ENCODE results near the gene SPOCK1. TPM values are rescaled to one million over a fixed set of nuclear protein-coding genes. Genes with fewer than 3 reads are reported as not detected.

Gene SPOCK1
- polyA plus RNA-seq, 1 donor from 2014 or later = not detected

- Mint-ChIP-seq H3K27me3 (no peaks in the 10 kb centered on the region), H3K4me1 (peaks cover 0 to 2% (median 0%) of the 10 kb centered on the region in 3 donors), H3K27ac (no peak overlapping the region), H3K4me3 (no peak overlapping the region), H3K9me3 (no peaks in the 10 kb centered on the region), H3K36me3 (no peaks in the 10 kb centered on the region)
Measured at GRCh38 chr5:137136991-137137632, 362.0 kb downstream of the SPOCK1 start.

- Mint-ChIP-seq H3K4me1 (no peaks in the 10 kb centered on the region), H3K36me3 (no peaks in the 10 kb centered on the region), H3K27ac (no peak overlapping the region), H3K9me3 (no peaks in the 10 kb centered on the region), H3K4me3 (no peak overlapping the region), H3K27me3 (no peaks in the 10 kb centered on the region)
Measured at GRCh38 chr5:137134920-137135532, 364.1 kb downstream of the SPOCK1 start.

DNA sequence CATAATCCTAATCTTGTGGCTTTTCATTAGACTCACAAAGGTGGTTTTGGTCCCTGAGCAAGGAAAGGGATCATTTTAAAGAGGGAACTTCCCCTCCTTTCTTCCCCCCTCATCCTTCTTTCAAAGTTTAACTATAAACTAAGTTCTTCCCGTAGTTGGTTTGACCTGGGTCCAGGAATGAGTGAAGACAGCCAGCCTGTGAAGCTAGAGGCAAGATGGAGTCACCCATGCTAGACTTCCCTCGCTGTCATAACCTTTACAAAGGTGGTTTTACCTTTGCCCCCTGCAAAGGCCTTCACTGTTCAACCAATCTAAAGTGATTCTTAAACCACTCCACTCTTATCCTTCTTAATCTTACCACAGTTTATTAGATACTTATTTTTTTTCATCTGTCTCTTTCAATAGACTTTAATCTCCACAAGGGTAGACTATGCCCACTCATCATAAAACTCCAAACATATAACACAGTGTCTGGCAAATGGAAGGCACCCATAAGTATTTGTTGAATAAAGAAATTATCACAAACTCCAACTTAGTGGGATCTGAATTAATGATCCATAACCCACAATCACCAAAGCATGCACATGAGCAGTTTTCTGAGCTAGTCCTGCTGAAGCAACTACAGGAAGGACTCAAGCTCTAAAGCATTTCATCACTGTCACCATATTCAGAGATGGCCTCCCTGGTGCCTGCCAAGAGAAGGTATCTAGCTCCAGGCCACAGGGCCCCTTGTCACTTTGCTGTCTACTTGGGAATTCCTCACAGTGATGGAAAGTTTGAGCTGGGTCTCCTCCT, 369.0 kb downstream of the SPOCK1 start:
- peaks cover 0 to 3% (median 0%) of the 10 kb centered on the region in 3 donors for H3K9me3 Mint-ChIP-seq
- H3K27me3 Mint-ChIP-seq = no peaks in the 10 kb centered on the region
- H3K4me3 Mint-ChIP-seq = no peak overlapping the region
- peaks cover 2% of the 10 kb centered on the region for H3K36me3 Mint-ChIP-seq
- no peaks in the 10 kb centered on the region for H3K4me1 Mint-ChIP-seq
- H3K27ac Mint-ChIP-seq = no peak overlapping the region

- Mint-ChIP-seq H3K4me1 (no peaks in the 10 kb centered on the region), H3K36me3 (peaks cover 2% of the 10 kb centered on the region), H3K27me3 (no peaks in the 10 kb centered on the region), H3K27ac (no peak overlapping the region), H3K9me3 (peaks cover 0 to 3% (median 0%) of the 10 kb centered on the region in 3 donors), H3K4me3 (no peak overlapping the region)
Measured at GRCh38 chr5:137128012-137128411, 371.1 kb downstream of the SPOCK1 start.

- Mint-ChIP-seq H3K4me3 (no peak overlapping the region), H3K27ac (no peak overlapping the region)
Measured at GRCh38 chr5:137126829-137127228, 372.3 kb downstream of the SPOCK1 start.

DNA sequence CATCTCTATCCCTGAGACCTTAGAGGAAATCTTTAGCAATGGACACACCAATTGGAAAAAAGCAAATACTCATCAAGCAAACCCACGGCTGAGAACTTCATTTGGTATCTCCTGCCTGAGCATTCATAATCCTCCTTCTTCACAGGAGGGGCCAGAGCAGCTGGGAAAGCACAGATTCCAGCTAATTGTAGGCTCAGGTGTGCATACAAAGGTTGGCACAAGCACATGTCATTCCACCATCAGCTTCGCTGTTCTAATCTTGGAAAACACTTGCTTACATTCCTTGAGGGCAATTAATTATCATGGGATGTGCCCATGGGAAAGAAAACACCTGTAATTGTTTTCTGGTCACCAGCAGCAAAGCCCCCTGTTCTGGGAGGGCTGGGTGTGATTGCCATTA, 376.6 kb downstream of the SPOCK1 start:
- Mint-ChIP-seq H3K27me3 (no peaks in the 10 kb centered on the region), H3K9me3 (no peaks in the 10 kb centered on the region), H3K4me1 (no peaks in the 10 kb centered on the region), H3K27ac (no peak overlapping the region), H3K4me3 (no peak overlapping the region), H3K36me3 (no peaks in the 10 kb centered on the region)

More at GRCh38 chr5:137126829-137127228, 372.3 kb downstream of the SPOCK1 start:
- Mint-ChIP-seq H3K9me3 (peaks cover 0 to 3% (median 0%) of the 10 kb centered on the region in 3 donors), H3K4me1 (no peaks in the 10 kb centered on the region), H3K36me3 (peaks cover 2% of the 10 kb centered on the region), H3K27me3 (no peaks in the 10 kb centered on the region)

- no peak overlapping the region for H3K4me3 Mint-ChIP-seq
- no peak overlapping the region for H3K27ac Mint-ChIP-seq
- H3K27me3 Mint-ChIP-seq = no peaks in the 10 kb centered on the region
- H3K4me1 Mint-ChIP-seq = no peaks in the 10 kb centered on the region
- H3K9me3 Mint-ChIP-seq = peaks cover 0 to 2% (median 0%) of the 10 kb centered on the region in 3 donors
- H3K36me3 Mint-ChIP-seq = no peaks in the 10 kb centered on the region
Measured at GRCh38 chr5:137122075-137122474, 377.1 kb downstream of the SPOCK1 start.

DNA sequence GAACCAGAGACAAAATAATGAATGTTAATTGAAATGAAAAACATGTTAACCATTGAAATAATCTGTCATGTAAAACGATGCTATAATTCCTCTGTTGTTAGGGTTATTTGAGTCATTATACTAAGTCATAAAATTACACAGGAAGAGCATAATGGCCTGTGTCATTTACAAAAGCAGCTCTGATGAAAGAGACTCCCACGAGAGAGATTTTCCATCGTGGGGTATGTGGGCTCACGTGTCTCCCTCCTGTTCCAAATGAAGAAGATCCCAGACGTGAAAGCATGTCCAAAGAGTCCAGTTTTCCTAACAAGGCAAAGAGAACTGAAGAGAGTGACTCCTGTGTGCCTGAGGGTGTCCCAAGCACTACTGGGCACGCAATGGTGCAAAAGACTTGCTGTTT, 379.8 kb downstream of the SPOCK1 start:
- Mint-ChIP-seq H3K4me3 (no peak overlapping the region), H3K27me3 (no peaks in the 10 kb centered on the region), H3K27ac (no peak overlapping the region), H3K4me1 (peaks cover 0 to 2% (median 0%) of the 10 kb centered on the region in 3 donors), H3K9me3 (peaks cover 0 to 5% (median 2%) of the 10 kb centered on the region in 3 donors), H3K36me3 (no peaks in the 10 kb centered on the region)

- Mint-ChIP-seq H3K4me1 (peaks cover 0 to 2% (median 0%) of the 10 kb centered on the region in 3 donors), H3K36me3 (no peaks in the 10 kb centered on the region), H3K4me3 (no peak overlapping the region), H3K9me3 (peaks cover 0 to 5% (median 2%) of the 10 kb centered on the region in 3 donors), H3K27me3 (no peaks in the 10 kb centered on the region), H3K27ac (no peak overlapping the region)
Measured at GRCh38 chr5:137118629-137119028, 380.5 kb downstream of the SPOCK1 start.

DNA sequence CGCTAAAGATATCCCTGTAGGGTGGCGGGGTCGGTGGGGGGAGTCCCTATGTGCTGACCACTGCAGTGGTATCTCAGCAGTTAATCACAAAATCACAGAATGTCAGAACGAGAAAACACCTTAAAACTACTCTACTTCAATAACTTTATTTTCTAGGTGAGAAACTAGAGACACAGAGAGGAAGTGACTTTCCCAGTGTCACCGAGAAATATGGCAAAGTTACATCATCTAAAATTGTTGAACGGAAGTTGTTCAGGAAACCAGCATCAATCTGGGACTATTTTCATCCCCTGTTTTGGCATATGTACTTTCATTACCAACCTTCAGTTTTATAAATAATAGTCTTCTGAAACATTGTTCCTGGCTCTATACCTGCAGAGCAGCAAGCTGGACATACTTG, 384.0 kb downstream of the SPOCK1 start:
- Mint-ChIP-seq H3K27ac (no peak overlapping the region), H3K27me3 (no peaks in the 10 kb centered on the region), H3K9me3 (peaks cover 0 to 5% (median 2%) of the 10 kb centered on the region in 3 donors), H3K4me1 (peaks cover 0 to 2% (median 0%) of the 10 kb centered on the region in 3 donors), H3K36me3 (no peaks in the 10 kb centered on the region), H3K4me3 (no peak overlapping the region)

DNA sequence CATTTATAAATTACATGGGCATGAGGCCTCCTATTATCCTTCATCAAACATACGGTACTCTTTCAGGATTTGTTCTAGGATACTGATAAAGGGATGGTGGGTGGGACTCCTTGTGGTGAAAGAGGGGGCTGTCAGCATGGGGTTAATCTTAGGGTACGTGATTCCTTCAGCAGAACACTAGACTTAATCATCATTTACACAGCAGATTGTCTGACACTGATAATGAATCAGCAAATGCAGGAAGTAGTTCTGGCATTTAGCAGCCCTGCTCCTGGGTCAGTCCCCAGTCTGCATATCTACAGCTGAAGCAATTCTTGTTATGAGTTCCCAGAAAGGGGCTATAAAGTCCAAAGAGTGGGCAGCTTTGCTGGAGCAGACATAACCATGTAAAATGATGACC, 384.6 kb downstream of the SPOCK1 start:
- peaks cover 0 to 2% (median 0%) of the 10 kb centered on the region in 3 donors for H3K4me1 Mint-ChIP-seq
- no peak overlapping the region for H3K4me3 Mint-ChIP-seq
- peaks cover under 1 to 5% (median 2%) of the 10 kb centered on the region in 3 donors for H3K9me3 Mint-ChIP-seq
- H3K27ac Mint-ChIP-seq = no peak overlapping the region
- H3K36me3 Mint-ChIP-seq = no peaks in the 10 kb centered on the region
- no peaks in the 10 kb centered on the region for H3K27me3 Mint-ChIP-seq

- no peak overlapping the region for H3K4me3 Mint-ChIP-seq
- peaks cover 1 to 5% (median 2%) of the 10 kb centered on the region in 3 donors for H3K9me3 Mint-ChIP-seq
- H3K4me1 Mint-ChIP-seq = peaks cover 0 to 2% (median 0%) of the 10 kb centered on the region in 3 donors
- H3K27ac Mint-ChIP-seq = no peak overlapping the region
- H3K27me3 Mint-ChIP-seq = no peaks in the 10 kb centered on the region
- no peaks in the 10 kb centered on the region for H3K36me3 Mint-ChIP-seq
Measured at GRCh38 chr5:137113939-137114338, 385.2 kb downstream of the SPOCK1 start.

DNA sequence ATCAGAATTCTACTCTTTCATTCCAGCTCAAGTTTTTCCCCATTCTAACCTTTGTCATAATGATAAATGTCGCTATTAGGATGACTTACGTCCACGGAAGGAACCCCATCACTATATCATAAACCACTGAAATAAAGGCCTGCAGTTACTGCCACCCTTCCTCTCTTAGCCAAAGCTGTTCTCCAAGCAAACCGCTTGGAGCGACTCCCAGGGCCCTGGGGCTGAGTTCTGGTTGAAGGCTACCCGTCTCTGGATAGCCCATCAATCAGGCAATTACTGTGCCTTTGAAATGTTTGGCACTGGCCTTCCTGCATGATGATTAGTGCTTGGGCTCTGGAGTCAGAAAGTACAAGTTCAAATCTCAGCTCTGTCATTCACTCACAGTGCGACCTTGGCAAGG, 386.0 kb downstream of the SPOCK1 start:
- peaks cover 0 to 2% (median 0%) of the 10 kb centered on the region in 3 donors for H3K4me1 Mint-ChIP-seq
- no peaks in the 10 kb centered on the region for H3K27me3 Mint-ChIP-seq
- H3K27ac Mint-ChIP-seq = no peak overlapping the region
- H3K36me3 Mint-ChIP-seq = no peaks in the 10 kb centered on the region
- peaks cover 1 to 5% (median 2%) of the 10 kb centered on the region in 3 donors for H3K9me3 Mint-ChIP-seq
- no peak overlapping the region for H3K4me3 Mint-ChIP-seq

GRCh38 chr5:137105351-137106035, 393.6 kb downstream of the SPOCK1 start:
- no peaks in the 10 kb centered on the region for H3K36me3 Mint-ChIP-seq
- H3K9me3 Mint-ChIP-seq = peaks cover 0 to 4% (median 1%) of the 10 kb centered on the region in 3 donors
- H3K4me1 Mint-ChIP-seq = no peaks in the 10 kb centered on the region
- no peak overlapping the region for H3K27ac Mint-ChIP-seq
- no peak overlapping the region for H3K4me3 Mint-ChIP-seq
- H3K27me3 Mint-ChIP-seq = no peaks in the 10 kb centered on the region

GRCh38 chr5:137101544-137101943, 397.6 kb downstream of the SPOCK1 start:
- no peaks in the 10 kb centered on the region for H3K27me3 Mint-ChIP-seq
- no peak overlapping the region for H3K4me3 Mint-ChIP-seq
- H3K9me3 Mint-ChIP-seq = peaks cover 0 to 6% (median 0%) of the 10 kb centered on the region in 3 donors

More at GRCh38 chr5:137101544-137101943, 397.6 kb downstream of the SPOCK1 start:
- no peak overlapping the region for H3K27ac Mint-ChIP-seq
- no peaks in the 10 kb centered on the region for H3K4me1 Mint-ChIP-seq
- H3K36me3 Mint-ChIP-seq = no peaks in the 10 kb centered on the region

Measured in IgD-negative memory B cell (primary cell).